ENCODE measurements around the gene PRR29. TPM values are rescaled to one million over a fixed set of nuclear protein-coding genes. Genes with fewer than 3 reads are reported as not detected.
"Not testable (repeated sequence)": the region's sequence is repeated elsewhere in the genome, so short reads cannot be mapped to it uniquely, and the experiment has no call there.

PRR29 gene
- total and polyA plus RNA-seq, 8 donors: 1.0 to 9.6 (median 6.0) TPM

DNA sequence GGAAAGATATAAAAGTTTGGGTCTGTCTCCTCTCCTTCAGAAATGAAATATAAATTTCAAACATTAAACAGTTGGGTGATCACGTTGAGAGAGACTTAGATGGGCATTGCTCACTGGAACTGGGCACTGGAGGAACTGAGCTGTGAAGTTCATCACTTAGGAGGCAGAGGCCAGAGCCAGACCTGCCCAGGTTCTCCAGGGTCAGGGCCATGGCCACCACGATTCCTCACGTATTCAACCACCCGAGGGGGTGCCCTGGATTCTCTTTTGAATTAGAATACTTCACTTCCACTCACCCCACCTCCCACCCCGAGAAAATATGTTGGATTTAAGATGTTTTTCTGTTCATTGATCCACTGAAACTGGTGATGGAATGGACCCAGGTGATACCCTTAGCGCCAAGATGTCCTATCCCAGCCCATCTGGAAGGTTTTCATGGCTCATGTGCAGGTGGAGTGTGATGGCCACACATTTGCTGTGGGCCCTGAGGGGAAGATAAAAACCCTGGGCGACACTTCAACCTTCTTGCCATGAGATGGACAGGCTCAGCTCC lies 6.1 kb downstream of the PRR29 start:
- no peak for ATAC-seq
- intact Hi-C loops (cut with DNase I): no loop called here
- peaks cover 0 to 29% of the 10 kb centered on the region in 2 donors for H3K36me3 ChIP-seq
- TF ChIP-seq, protein P1, sequence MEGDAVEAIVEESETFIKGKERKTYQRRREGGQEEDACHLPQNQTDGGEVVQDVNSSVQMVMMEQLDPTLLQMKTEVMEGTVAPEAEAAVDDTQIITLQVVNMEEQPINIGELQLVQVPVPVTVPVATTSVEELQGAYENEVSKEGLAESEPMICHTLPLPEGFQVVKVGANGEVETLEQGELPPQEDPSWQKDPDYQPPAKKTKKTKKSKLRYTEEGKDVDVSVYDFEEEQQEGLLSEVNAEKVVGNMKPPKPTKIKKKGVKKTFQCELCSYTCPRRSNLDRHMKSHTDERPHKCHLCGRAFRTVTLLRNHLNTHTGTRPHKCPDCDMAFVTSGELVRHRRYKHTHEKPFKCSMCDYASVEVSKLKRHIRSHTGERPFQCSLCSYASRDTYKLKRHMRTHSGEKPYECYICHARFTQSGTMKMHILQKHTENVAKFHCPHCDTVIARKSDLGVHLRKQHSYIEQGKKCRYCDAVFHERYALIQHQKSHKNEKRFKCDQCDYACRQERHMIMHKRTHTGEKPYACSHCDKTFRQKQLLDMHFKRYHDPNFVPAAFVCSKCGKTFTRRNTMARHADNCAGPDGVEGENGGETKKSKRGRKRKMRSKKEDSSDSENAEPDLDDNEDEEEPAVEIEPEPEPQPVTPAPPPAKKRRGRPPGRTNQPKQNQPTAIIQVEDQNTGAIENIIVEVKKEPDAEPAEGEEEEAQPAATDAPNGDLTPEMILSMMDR (IDR thresholded peaks at IDR 0.05): no peak
- peaks cover 0 to 8% of the 10 kb centered on the region in 2 donors for H3K27me3 ChIP-seq
- no peak for DNase-seq
- H3K27ac ChIP-seq: no peak overlapping the region
- no peak overlapping the region for H3K4me3 ChIP-seq
- H3K4me1 ChIP-seq: peaks cover 27 to 64% of the 10 kb centered on the region in 2 donors
- no peaks in the 10 kb centered on the region for H3K9me3 ChIP-seq

DNA sequence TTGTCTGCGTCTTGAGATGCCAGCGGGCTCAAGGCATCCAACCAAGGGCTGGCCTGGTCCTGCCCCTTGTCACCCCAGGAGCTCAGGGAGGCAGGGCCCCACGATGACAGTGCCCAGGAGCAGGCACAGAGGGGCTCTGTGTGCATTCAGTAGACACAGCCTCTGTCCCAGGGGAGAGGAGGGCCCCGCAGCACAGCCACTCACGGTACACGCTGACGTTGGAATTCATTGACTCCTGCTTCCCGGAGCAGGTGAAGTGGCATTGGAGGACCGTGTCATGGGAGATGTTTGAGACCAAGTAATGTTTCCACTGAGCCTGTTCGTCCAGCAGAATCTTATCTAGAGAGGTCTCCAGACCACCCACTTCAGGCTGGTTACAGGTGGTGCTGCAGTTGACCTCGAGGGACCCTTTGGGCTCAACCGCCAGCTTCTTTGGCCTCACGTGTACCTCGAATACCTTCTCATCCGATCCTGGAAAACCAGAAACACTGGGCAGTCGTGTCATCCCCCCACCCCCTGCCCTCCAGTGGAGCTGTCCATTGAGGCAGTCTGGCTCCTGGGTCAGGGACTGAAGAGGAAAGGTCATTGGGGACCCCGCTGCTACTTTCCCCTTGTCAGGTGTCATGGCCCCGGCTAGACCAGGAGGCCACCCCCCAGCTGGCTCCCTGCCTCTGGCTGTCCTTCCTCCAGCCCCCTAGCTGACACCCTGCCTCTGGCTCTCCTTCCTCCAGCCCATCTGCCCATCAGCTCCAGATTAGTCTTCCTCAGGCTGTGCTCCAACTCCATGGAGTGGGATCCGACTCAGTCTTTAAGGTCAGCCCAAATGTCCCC lies 7.0 kb downstream of the PRR29 start:
- DNase-seq (no peak), ATAC-seq (peak; percentile 12)
- Histone ChIP-seq H3K36me3 (peaks cover 0 to 29% of the 10 kb centered on the region in 2 donors), H3K9me3 (no peaks in the 10 kb centered on the region), H3K27ac (peak overlapping the region; percentile 54 to 72), H3K4me1 (peaks cover 30 to 69% of the 10 kb centered on the region in 2 donors), H3K27me3 (peaks cover 0 to under 1% of the 10 kb centered on the region in 2 donors), H3K4me3 (peak overlapping the region in 1 of 2 donors; percentile 34)
- intact Hi-C loops (cut with DNase I): no loop called here
- TF ChIP-seq, protein P1 (IDR thresholded peaks at IDR 0.05): no peak

DNA sequence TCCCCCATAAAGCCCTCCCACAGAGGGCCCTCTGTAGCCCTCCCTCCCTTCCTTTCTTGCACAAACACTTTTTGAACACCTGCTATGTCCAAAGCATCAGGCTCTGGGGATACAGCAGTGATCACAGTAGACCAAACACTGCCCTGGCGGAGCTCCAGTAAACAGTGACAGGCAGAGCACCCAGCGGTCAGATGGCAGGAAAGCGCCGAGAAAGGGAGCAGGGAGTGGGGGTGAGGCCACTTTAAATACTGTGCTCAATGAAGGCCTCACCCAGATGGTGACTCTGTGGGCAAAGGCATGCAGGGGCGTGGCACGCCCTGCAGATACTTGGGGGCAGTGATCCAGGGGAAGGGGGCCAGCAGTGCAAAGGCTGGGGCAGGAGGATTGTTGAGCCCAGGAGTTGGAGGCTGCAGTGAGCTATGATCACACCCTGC lies 7.6 kb downstream of the PRR29 start:
- peaks cover 30 to 74% of the 10 kb centered on the region in 2 donors for H3K4me1 ChIP-seq
- ATAC-seq: peak; percentile 65
- peak overlapping the region; percentile 54 to 72 for H3K27ac ChIP-seq

DNA sequence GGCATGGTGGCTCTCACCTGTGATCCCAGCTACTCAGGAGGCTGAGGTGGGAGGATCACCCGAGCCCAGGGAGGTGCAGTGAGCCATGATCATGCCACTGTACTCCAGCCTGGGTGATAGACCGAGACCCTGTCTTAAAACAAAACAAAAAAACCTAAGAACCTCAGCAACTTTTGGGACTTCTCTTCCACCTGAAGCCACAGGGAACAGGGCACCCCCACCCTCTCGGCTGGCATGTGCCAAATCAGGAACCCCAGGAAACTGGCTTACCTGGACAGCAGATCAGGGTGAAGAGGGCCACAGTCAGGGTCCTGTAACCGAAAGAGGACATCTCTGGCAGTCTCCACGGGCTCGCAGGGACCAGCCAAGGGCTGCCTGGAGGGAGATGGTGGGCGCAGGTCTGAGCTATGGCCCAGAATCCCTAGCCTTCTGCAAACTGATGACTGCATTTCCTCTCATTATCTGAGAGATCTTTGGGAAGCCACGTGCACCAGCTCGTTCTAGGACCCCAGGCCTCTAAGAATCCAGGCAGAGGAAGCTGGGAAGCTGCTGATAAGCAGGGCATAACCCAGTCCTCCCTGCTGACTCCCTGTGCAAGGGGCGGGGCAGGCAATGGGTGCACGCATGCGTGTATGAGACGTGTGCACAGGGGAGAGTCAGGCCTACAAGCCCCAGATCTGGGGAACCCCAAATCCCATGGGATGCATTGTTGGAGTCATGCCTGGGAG lies 8.4 kb downstream of the PRR29 start:
- H3K27ac ChIP-seq: peak overlapping the region; percentile 54 to 72
- no peak for DNase-seq
- intact Hi-C loops (cut with DNase I): no loop called here

More for the DNA sequence above, 7.6 kb downstream of the PRR29 start:
- Histone ChIP-seq H3K36me3 (peaks cover 0 to 29% of the 10 kb centered on the region in 2 donors), H3K4me3 (peak overlapping the region in 1 of 2 donors; percentile 34), H3K27me3 (no peaks in the 10 kb centered on the region), H3K9me3 (no peaks in the 10 kb centered on the region)
- peak in 2 of 4 donors; percentile 72 to 80 for DNase-seq
- intact Hi-C loops (cut with DNase I): no loop called here
- TF ChIP-seq, protein P1 (IDR thresholded peaks at IDR 0.05): no peak

DNA sequence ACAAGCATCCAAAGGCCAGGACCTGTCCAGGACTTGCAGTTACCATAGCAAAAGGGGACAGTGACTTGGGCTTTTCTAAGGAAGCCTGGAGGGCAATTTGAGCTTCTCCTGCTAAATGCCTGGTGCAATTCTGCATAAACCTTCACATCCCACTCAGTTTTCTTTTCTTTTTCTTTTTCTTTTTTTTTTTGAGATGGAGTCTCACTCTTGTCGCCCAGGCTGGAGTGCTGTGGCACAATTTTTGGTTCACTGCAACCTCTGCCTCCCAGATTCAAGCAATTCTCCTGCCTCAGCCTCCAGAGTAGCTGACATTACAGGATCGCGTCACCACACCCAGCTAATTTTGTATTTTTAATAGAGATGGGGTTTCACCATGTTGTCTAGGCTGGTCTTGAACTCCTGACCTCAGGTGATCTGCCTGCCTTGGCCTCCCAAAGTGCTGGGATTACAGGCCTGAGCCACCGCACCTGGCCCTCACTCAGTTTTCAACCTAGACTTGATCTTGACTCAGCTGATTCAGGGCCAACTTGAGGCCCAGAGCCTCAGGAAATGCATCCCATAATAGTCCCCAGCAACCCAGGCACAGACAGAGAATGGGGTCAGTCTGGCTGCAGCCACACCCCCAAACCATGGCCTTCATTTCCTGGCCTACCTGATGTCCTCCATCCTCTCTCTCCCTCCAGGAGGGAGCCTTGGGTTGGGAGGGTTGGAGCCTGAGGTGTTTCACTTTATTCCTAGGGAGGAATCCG lies 9.1 kb downstream of the PRR29 start:
- DNase-seq; H3K4me3 ChIP-seq; intact Hi-C loops (cut with DNase I); H3K27me3 ChIP-seq; H3K9me3 ChIP-seq; ATAC-seq: not testable (repeated sequence)
- Histone ChIP-seq H3K27ac (peak overlapping the region; percentile 42 to 61), H3K36me3 (peaks cover 0 to 27% of the 10 kb centered on the region in 2 donors), H3K4me1 (peaks cover 21 to 58% of the 10 kb centered on the region in 2 donors)

More for the DNA sequence above, 8.4 kb downstream of the PRR29 start:
- TF ChIP-seq, protein P1 (IDR thresholded peaks at IDR 0.05): no peak
- no peak for ATAC-seq
- Histone ChIP-seq H3K4me3 (peak overlapping the region in 1 of 2 donors; percentile 34), H3K9me3 (no peaks in the 10 kb centered on the region), H3K4me1 (peaks cover 26 to 66% of the 10 kb centered on the region in 2 donors), H3K36me3 (peaks cover 0 to 29% of the 10 kb centered on the region in 2 donors), H3K27me3 (no peaks in the 10 kb centered on the region)
